Activated naive CD4-positive, alpha-beta T cell treated with anti-CD3 and anti-CD28 coated beads for 36 hours (primary cell): ENCODE data around the gene ZYX. TPM values are rescaled to one million over a fixed set of nuclear protein-coding genes. Genes with fewer than 3 reads are reported as not detected.
A peak's percentile ranks its signal among the peaks of the same experiment; 100 is the strongest.
"Not testable (repeated sequence)": the region's sequence is repeated elsewhere in the genome, so short reads cannot be mapped to it uniquely, and the experiment has no call there.

Experiments
- CTCF ChIA-PET: fragments of 350-600 bp; sonication (Branson Sonifier 250); formaldehyde crosslinking; loops from one replicate; lab custom pipeline; 2021; ENCODE audit warnings: antibody characterized with exemption; lab: Charles Lee
- DNase-seq: peaks from one replicate; pipeline ENCODE4 v3.0.0-alpha.2; 2020
- H3K27ac Mint-ChIP-seq: one replicate; pipeline ENCODE4 v1.8.0; 2021; ENCODE audit warnings: mild to moderate bottlenecking, mixed read lengths
- H3K27me3 Mint-ChIP-seq: one replicate; pipeline ENCODE4 v1.8.0; 2021; ENCODE audit warnings: low read depth, mixed read lengths
- H3K36me3 Mint-ChIP-seq: one replicate; pipeline ENCODE4 v1.8.0; 2021; ENCODE audit warnings: low read depth, mixed read lengths
- H3K4me1 Mint-ChIP-seq: one replicate; pipeline ENCODE4 v1.8.0; 2021; ENCODE audit warnings: low read depth, mixed read lengths
- H3K4me3 Mint-ChIP-seq: one replicate; pipeline ENCODE4 v1.8.0; 2021; ENCODE audit warnings: mild to moderate bottlenecking, moderate library complexity, mixed read lengths
- H3K9me3 Mint-ChIP-seq: one replicate; pipeline ENCODE4 v1.8.0; 2021; ENCODE audit warnings: mixed read lengths
- intact Hi-C: fragments of 100-400 bp; cut with micrococcal nuclease; formaldehyde crosslinking; loops from one replicate; pipeline ENCODE4 v1.15.1; 2023
- total RNA-seq, 2 experiments: library from RNA; stranded (reverse); gene quantifications; one replicate each; pipeline ENCODE4 v1.2.3, GENCODE V29; 2021

The ZYX gene
- total RNA-seq, 2 experiments from 2014 or later = 75.1 to 81.5 TPM

DNA sequence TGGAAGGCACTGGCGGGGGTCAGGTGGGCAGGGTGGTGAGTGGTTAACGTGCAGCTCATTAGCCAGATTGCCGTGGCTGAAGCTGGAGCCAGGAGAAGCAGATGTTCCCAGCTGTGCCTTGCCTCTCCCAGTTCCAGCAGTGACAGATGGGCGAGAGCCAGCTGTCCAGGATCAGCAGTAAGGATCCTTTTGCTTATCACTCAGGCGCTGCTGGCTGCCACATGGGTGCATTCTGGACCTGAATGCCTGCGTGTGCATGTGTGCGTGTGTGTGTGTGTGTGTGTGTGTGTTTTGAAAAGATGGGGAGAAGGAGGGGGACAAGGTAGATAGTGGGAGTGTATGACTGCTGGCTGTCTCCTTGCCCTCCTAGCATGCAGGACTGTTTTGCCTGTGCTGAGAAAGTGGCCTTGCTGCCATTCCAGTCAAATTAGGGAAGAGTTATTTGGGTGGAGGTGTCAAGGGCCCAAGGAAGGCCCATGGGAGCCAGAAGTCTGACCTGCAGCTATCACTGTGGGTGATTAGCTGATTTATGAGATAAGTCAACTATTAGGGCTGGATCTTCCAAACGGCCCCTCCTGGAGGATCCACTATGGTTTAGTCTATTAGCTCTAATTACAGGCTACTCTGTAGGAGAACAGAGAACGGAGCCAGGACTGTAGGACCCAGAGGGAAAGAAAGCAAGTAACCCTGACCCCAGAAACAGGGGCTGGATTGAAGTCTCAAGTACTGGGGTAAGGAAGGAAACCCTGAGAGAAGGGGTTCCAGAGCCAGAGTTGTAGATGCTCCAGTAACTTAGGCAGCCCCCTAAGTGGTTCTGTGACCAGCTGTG, 24.2 kb downstream of the ZYX start:
- Mint-ChIP-seq H3K4me1 (peaks cover 66% of the 10 kb centered on the region), H3K4me3 (no peak overlapping the region), H3K27me3 (no peaks in the 10 kb centered on the region), H3K27ac (no peak overlapping the region), H3K9me3 (no peaks in the 10 kb centered on the region), H3K36me3 (no peaks in the 10 kb centered on the region)
- DNase-seq = no peak
- intact Hi-C loops = loop anchor here (2.0 to 5.0 kb wide), 2 partner anchors 33 to 161 kb away; no protein-coding TSS in a partner anchor
- CTCF ChIA-PET = interaction anchor here (1.4 to 10.7 kb wide), 8 partner anchors 11 to 165 kb away, joined by 3 to 76 read pairs (median 7); partner anchors contain the start of gene ZYX

DNA sequence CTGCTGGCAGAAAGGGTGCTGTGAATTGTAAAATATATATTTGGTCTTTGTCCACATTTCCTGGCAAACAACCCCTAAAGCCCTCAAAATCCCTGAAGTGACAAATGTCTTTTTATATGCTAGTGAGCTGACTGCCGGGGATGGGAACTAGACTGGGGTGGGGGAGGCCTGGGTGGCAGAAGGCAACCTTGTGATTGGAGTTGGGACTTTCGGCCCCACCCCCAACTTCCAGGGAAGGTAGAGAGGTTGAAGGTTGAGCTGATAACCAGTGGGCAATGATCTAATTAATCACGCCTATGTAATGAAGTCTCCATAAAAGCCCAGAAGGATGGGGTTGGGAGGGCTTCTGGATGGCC, 24.8 kb downstream of the ZYX start:
- Mint-ChIP-seq H3K27me3 (no peaks in the 10 kb centered on the region), H3K9me3 (no peaks in the 10 kb centered on the region), H3K36me3 (no peaks in the 10 kb centered on the region), H3K4me3 (no peak overlapping the region), H3K4me1 (peaks cover 70% of the 10 kb centered on the region), H3K27ac (no peak overlapping the region)
- CTCF ChIA-PET = interaction anchor here (1.3 to 10.7 kb wide), 8 partner anchors 11 to 166 kb away, joined by 3 to 76 read pairs (median 6); partner anchors contain the start of gene ZYX
- intact Hi-C loops = loop anchor here (2.0 to 5.0 kb wide), 2 partner anchors 34 to 161 kb away; no protein-coding TSS in a partner anchor
- DNase-seq = no peak

DNA sequence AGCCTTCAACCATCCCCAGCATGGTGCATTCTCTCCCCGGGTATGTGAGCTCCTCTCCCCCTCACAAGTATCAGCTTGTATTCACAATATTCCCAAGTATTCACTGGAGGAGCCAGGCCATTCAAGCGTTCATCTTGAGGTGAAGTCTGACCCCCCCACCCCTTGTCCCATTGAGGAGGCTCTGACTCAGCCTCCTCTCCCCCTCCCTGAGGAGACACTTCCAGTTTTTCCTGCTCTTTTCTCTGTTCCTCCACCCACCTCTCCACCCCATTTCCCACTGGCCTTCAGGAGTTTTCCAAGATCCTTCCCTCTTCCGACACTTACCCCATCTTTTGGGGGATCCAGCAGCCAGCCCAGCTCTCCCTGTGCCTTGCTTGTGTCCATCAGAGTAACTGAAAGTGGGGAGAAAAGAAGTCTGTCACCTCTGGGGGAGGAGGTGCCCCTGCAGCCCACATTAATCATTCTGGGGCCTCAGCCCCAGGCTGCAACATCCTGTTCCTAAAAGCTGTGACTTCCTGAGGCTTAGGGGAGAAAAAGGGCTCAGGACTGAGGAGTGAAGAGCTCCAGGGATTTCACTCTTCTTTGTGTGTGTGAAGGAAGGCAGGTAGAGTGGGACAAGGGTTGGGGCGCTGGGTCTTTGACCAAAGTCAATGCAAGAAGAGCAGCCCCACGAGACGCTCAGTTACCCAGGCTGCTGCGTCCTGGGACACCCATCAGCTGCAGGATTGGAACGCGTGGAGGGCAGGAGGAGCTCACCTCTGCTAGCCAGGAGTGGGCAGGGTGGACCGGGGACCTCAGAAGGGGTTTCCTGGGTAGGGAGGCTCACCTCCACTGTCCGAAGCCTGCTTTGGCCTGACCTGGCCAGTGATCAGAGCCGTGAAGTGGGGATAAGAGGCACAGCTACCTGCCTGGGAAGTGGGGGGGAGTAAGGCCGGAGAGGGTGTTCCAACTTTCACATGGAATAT, 26.4 kb downstream of the ZYX start:
- DNase-seq = peak; percentile 70
- Mint-ChIP-seq H3K27me3 (no peaks in the 10 kb centered on the region), H3K36me3 (no peaks in the 10 kb centered on the region), H3K9me3 (no peaks in the 10 kb centered on the region), H3K4me1 (peaks cover 81% of the 10 kb centered on the region), H3K27ac (peak overlapping the region; percentile 32), H3K4me3 (peak overlapping the region; percentile 70)
- intact Hi-C loops = loop anchor here (1.0 to 5.0 kb wide), 3 partner anchors 27 to 163 kb away; no protein-coding TSS in a partner anchor
- CTCF ChIA-PET = interaction anchor here (0.7 to 10.7 kb wide), 20 partner anchors 9 to 168 kb away, joined by 3 to 76 read pairs (median 4); partner anchors contain the start of genes CASP2 and ZYX

- CTCF ChIA-PET = interaction anchor here (0.7 to 10.7 kb wide), 11 partner anchors 8 to 168 kb away, joined by 3 to 76 read pairs (median 5); partner anchors contain the start of genes CASP2 and ZYX
- Mint-ChIP-seq H3K4me1 (peaks cover 81% of the 10 kb centered on the region), H3K9me3 (no peaks in the 10 kb centered on the region), H3K36me3 (no peaks in the 10 kb centered on the region), H3K27ac (no peak overlapping the region), H3K4me3 (peak overlapping the region; percentile 70), H3K27me3 (no peaks in the 10 kb centered on the region)
- no peak for DNase-seq
- intact Hi-C loops = loop anchor here (5.0 kb wide), 1 partner anchor 36 kb away; no protein-coding TSS in a partner anchor
These were observed 27.1 kb downstream of the ZYX start for GRCh38 chr7:143408252-143408685.

- intact Hi-C loops = loop anchor here (5.0 kb wide), 1 partner anchor 37 kb away; no protein-coding TSS in a partner anchor
- CTCF ChIA-PET = interaction anchor here (0.7 to 10.7 kb wide), 11 partner anchors 8 to 169 kb away, joined by 3 to 76 read pairs (median 4); partner anchors contain the start of gene ZYX
- Mint-ChIP-seq H3K36me3 (no peaks in the 10 kb centered on the region), H3K4me1 (peaks cover 75% of the 10 kb centered on the region), H3K9me3 (no peaks in the 10 kb centered on the region), H3K27me3 (no peaks in the 10 kb centered on the region), H3K4me3 (peak within 1 kb of the TSS; percentile 70), H3K27ac (peak within 1 kb of the TSS; percentile 42)
- DNase-seq = peak; percentile 56
These were observed 27.8 kb downstream of the ZYX start, which contains the start of gene EPHA1 for GRCh38 chr7:143408686-143409561. Gene EPHA1 (minus strand): TSS chr7:143408856. CDS start chr7:143408805, 51 bp downstream.

DNA sequence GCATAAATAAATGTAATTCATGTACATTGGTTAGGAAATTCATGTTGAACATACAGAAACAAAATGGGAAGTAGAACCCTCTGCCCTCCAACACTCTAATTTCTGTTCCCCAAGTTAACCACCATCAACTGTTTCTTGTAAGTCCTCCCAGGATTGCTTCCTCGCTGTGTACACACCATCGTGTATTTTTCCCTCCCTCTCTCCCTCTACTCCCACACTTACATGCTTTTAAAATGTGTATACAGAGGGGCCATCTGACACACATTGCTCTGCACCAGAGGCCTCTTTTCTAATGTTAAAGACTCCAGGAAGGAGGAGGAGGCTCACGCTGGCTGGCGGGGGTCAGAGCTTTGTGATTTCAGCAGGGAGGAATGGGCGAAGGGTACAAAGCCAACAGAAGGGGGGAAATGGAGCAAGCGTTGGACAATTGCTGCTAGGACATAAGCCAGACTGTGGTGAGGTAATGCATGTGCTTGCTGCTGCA, 29.4 kb downstream of the ZYX start:
- intact Hi-C loops = no loop called here
- Mint-ChIP-seq H3K27ac (no peak overlapping the region), H3K27me3 (no peaks in the 10 kb centered on the region), H3K36me3 (no peaks in the 10 kb centered on the region), H3K9me3 (no peaks in the 10 kb centered on the region), H3K4me1 (peaks cover 62% of the 10 kb centered on the region), H3K4me3 (no peak overlapping the region)
- DNase-seq = no peak
- CTCF ChIA-PET = interaction anchor here (1.5 to 7.8 kb wide), 3 partner anchors 30 to 171 kb away, joined by 4 to 73 read pairs (median 43); partner anchors contain the start of gene ZYX

- H3K36me3 Mint-ChIP-seq = no peaks in the 10 kb centered on the region
- no peaks in the 10 kb centered on the region for H3K9me3 Mint-ChIP-seq
- no peaks in the 10 kb centered on the region for H3K27me3 Mint-ChIP-seq
- H3K4me3 Mint-ChIP-seq = no peak overlapping the region
- CTCF ChIA-PET = interaction anchor here (1.4 kb wide), 1 partner anchor 9 kb away, joined by 4 read pairs; no protein-coding TSS in a partner anchor
- H3K4me1 Mint-ChIP-seq = peaks cover 53% of the 10 kb centered on the region
- DNase-seq = no peak
- intact Hi-C loops = no loop called here
- H3K27ac Mint-ChIP-seq = no peak overlapping the region
These were observed 31.0 kb downstream of the ZYX start for GRCh38 chr7:143411976-143412708.

- CTCF ChIA-PET = no interaction called here
- H3K4me3 Mint-ChIP-seq = no peak overlapping the region
These were observed 32.0 kb downstream of the ZYX start for GRCh38 chr7:143413123-143413522.

DNA sequence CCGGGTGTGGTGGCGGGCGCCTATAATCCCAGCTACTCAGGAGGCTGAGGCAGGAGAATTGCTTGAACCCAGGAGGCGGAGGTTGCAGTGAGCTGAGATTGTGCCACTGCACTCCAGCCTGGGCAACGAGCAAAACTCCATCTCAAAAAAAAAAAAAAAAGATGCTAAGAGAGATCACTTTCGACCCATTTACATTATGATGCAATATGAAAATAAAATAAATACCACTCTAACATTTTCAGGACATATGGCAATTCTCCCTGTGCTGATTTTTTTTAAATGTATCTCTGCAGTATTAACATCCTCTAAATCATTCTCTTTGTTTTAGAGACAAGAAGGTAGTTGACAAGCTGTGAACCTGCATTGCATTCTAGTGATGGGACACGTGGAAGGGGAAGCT, 34.1 kb downstream of the ZYX start:
- intact Hi-C loops = loop anchor here (5.0 kb wide), 1 partner anchor 408 kb away; no protein-coding TSS in a partner anchor
- H3K36me3 Mint-ChIP-seq, DNase-seq, H3K9me3 Mint-ChIP-seq, H3K27me3 Mint-ChIP-seq, H3K4me3 Mint-ChIP-seq, H3K27ac Mint-ChIP-seq: not testable (repeated sequence)
- peaks cover 34% of the 10 kb centered on the region for H3K4me1 Mint-ChIP-seq
- CTCF ChIA-PET = interaction anchor here (0.7 to 5.3 kb wide), 10 partner anchors 11 to 174 kb away, joined by 3 to 79 read pairs (median 6); no protein-coding TSS in a partner anchor

More at GRCh38 chr7:143413123-143413522, 32.0 kb downstream of the ZYX start:
- intact Hi-C loops = no loop called here
- H3K36me3 Mint-ChIP-seq = no peaks in the 10 kb centered on the region
- H3K27me3 Mint-ChIP-seq = no peaks in the 10 kb centered on the region
- DNase-seq = no peak
- H3K27ac Mint-ChIP-seq = no peak overlapping the region
- peaks cover 43% of the 10 kb centered on the region for H3K4me1 Mint-ChIP-seq
- H3K9me3 Mint-ChIP-seq = no peaks in the 10 kb centered on the region

DNA sequence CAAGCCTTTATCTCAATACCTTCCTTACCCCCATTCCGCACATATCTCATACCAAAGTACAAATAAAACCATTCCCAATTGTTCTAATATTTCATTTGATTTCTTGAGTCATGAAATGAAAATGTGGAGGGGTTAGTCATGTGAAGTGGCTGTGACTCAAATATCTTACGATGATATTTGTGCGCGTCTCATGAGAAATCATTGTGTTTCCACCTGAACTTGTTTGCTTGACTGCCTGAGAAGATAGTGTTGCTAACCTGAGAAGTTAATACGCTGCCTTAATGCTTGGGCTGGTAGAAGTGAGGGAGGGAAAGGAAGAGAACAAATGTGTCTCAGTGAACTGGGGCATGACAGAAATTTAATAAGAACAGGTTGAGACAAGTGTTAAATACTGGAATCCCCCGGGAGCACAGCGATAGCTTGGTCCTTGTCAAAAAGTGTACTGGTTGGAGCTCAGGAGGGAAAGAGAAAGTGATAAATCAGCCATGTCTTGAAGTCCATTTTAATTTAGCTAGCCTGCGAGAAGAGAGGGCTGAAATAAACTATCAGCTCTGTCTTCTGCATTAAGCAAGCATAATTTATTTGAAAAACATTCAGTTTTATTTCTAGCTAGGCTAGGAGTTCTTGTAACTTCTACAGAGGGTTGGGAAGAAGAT, 34.7 kb downstream of the ZYX start:
- Mint-ChIP-seq H3K27me3 (no peaks in the 10 kb centered on the region), H3K4me3 (no peak overlapping the region), H3K36me3 (peaks cover 2% of the 10 kb centered on the region), H3K9me3 (peaks cover 2% of the 10 kb centered on the region), H3K27ac (no peak overlapping the region), H3K4me1 (peaks cover 28% of the 10 kb centered on the region)
- CTCF ChIA-PET = interaction anchor here (0.6 to 5.3 kb wide), 24 partner anchors 11 to 197 kb away, joined by 3 to 79 read pairs (median 3); no protein-coding TSS in a partner anchor
- DNase-seq = no peak
- intact Hi-C loops = loop anchor here (1.0 to 5.0 kb wide), 5 partner anchors 36 to 409 kb away; no protein-coding TSS in a partner anchor
